Midbrain (tissue), 1 donor: Measurements from ENCODE around the gene RSRP1.
A peak's percentile ranks its signal among the peaks of the same experiment; 100 is the strongest.
"Not testable (repeated sequence)": the region's sequence is repeated elsewhere in the genome, so short reads cannot be mapped to it uniquely, and the experiment has no call there.

Experiments used
- DNase-seq: peaks from one replicate; lab custom pipeline; 2025; lab: John Stamatoyannopoulos, UW

The RSRP1 gene

DNA sequence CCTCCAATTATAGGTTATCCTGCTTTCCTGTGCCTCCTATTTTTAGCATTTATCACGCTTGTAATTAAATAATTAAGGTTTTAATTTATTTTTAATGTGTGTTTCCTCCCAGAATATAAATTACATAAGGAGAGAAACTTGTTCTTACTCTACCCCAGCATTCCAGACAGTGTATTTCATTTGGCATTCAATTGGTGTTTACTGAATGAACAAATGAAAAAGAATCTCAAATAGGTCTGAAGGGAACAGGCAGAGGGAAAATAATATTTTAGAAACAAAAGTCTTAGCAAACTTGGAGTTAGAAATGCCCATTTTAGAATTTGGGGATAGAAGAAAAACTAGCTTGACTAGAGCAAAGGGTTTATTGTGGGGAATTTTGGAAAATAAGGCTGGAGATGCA lies 9.9 kb upstream of the RSRP1 start:
- DNase-seq: no peak

GRCh38 chr1:25256578-25256965 lies 9.3 kb upstream of the RSRP1 start:
- DNase-seq: no peak

DNA sequence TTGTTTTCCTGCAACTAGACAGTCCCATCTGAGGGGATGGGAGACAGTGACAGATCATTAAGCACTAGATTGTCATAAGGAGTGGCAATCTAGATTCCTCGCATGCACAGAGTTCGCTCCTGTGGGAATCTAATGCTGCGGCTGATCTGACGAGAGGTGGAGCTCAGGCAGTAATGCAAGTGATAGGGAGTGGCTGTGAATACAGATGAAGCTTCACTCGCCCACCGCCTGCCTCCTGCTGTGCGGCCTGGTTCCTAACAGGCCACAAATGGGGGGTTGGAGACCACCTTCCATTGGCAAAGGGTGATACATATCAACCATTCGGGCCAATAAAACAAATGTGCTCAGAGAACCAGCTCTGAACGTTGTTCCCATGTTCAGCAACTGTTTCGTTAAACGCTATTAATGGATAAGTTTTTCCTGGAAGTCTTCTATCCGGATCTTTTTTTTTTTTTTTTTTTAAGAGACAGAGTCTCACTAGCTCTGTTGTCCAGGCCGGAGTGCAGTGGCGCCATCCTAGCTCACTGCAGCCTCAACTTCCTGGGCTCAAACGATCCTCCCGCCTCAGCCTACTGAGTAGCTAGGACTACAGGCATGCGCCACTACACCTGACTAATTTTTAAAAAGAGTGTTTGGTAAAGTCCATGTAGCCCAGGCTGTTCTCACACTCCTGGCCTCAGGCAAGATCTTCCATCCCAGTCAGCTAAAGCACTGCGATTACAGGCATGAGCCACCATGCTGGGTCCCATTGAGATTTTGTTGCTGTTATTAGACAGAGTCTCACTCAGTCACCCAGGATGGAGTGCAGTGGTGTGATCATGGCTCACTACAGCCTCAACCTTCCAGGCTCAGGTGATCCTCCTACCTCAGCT lies 8.7 kb upstream of the RSRP1 start:
- DNase-seq: no peak

DNA sequence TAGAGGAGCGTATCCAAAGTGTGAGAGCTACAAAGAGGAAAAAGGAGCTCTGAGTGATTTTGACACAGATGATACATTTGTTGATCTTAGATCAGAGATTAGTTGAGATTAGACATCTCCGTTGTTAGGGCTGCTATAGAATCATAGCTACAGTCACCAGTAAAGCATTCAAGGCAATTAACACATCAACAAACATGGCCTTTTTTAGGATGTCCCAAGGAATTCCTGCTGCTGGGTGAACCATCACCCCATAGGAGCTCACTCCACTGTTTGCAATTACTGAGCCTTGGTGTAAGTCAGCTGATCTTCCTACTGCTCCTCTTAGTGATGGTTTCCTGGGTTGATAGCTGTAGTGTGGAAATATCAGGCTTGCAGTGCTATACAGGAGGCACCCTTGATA lies 6.7 kb upstream of the RSRP1 start:
- no peak for DNase-seq

- no peak for DNase-seq
Measured at GRCh38 chr1:25247829-25248754, 838 bp upstream of the RSRP1 start.

- no peak for DNase-seq
Measured at GRCh38 chr1:25246600-25247023, 642 bp downstream of the RSRP1 start.

- no peak for DNase-seq
Measured at GRCh38 chr1:25245809-25246599, 1.2 kb downstream of the RSRP1 start.

GRCh38 chr1:25245393-25245792 lies 1.9 kb downstream of the RSRP1 start:
- no peak for DNase-seq

DNA sequence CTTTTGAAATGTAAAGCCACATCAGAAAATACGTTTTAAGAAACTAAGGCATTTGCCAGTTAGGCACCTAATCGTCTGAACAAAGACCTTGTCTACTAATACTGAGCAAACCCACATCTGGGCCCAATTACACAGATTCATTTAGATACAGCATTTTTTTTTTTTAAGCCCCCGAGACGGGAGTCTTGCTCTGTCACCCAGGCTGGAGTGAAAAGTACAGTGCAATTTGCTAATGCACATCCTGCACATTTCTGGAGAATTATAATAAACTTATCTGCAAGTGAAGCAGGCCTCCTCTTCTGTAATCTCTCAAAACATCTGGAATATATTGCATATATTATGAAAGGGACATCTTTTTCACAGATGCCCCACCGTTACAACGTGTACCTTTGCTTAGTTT lies 3.3 kb downstream of the RSRP1 start:
- DNase-seq: no peak

DNA sequence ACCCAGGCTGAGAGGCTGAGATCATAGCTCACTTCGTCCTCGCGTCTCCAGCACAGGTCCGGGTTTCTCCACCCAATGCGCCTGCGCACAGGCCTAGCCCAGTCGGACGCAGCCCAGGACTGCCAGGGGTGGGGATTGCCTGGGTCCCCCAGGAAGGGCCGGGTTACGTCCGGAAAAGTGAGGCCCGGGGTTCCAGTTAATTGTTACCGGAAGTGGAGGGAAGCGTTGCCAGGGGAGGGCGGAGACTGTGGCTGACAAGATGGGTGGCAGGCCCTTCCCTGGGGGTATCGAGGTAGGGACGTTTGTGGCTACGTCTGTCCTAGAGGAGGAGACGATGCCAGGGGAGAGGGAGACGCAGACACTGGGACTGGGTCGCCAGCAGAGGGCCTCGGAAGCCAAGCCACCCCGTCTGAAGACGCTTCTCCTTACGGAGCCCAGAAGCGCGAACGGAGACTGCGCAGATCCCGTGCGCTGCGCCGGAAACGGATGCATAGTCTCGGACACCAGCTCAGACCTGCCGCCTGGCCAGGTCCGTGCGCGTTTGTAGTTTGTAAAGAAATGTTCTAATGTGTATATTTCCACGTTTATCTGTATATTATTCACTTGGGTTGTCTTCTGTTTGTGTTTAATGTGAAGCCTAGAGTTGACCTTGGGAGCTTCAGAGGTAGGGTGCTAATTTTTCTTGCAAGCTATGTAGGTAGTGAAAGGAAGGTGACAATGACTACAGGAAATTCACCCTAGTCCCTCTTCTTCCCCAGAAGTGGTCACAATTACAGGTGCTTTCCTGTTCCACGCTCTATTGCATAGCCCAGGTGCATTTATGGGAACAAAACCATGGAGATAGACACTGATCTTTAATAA lies 7.3 kb downstream of the RSRP1 start:
- peak; percentile 91 for DNase-seq

- no peak for DNase-seq
Measured at GRCh38 chr1:25238046-25238445, 9.2 kb downstream of the RSRP1 start.

GRCh38 chr1:25236261-25236660 lies 11.0 kb downstream of the RSRP1 start:
- not testable (repeated sequence) for DNase-seq

GRCh38 chr1:25235411-25235810 lies 11.8 kb downstream of the RSRP1 start:
- not testable (repeated sequence) for DNase-seq

- DNase-seq: peak; percentile 62
Measured at GRCh38 chr1:25232866-25233784, 14.1 kb downstream of the RSRP1 start.

GRCh38 chr1:25232027-25232865 lies 15.0 kb downstream of the RSRP1 start, which contains the start of gene SYF2:
Gene SYF2, minus strand, starts transcription at chr1:25232502. Its CDS starts 35 bp downstream, at chr1:25232467.
- DNase-seq: peak; percentile 91

- DNase-seq: no peak
Measured at GRCh38 chr1:25223471-25223870, 23.8 kb downstream of the RSRP1 start.

GRCh38 chr1:25222606-25223005 lies 24.6 kb downstream of the RSRP1 start:
- no peak for DNase-seq

- no peak for DNase-seq
Measured at GRCh38 chr1:25220666-25221065, 26.6 kb downstream of the RSRP1 start.
